OCI-LY3 (cell line): Measurements from ENCODE around the gene BRPF1.

Source experiments
- H2AFZ ChIP-seq: fragments of 200-600, 300-600 bp; shearing (Covaris generic); 2 replicates; pipeline ENCODE4 v1.6.0; 2014; ENCODE audit warnings: antibody characterized with exemption, low read depth, low read length
- H3K27ac ChIP-seq: fragments of 200-600, 300-600 bp; sonication (generic); 2 replicates; pipeline ENCODE4 v1.5.1; 2014; ENCODE audit warnings: mild to moderate bottlenecking, low read length, moderate library complexity, mixed read lengths
- H3K27me3 ChIP-seq: fragments of 200-600, 300-600 bp; sonication (generic); 2 replicates; pipeline ENCODE4 v1.6.1; 2014; ENCODE audit warnings: low read depth, low read length, mixed read lengths
- H3K36me3 ChIP-seq: fragments of 200-600, 300-600 bp; sonication (generic); replicated peaks from 2 replicates; pipeline ENCODE3; 2014; ENCODE audit warnings: low read depth, low read length, mixed read lengths
- H3K4me1 ChIP-seq: fragments of 300-600, 200-600 bp; sonication (generic); 2 replicates; pipeline ENCODE4 v1.6.1; 2014; ENCODE audit warnings: low read length, mixed read lengths
- H3K4me2 ChIP-seq: fragments of 200-600, 300-600 bp; sonication (generic); 2 replicates; pipeline ENCODE4 v1.6.1; 2014; ENCODE audit warnings: low read length, mixed read lengths
- H3K4me3 ChIP-seq: fragments of 300-600, 200-600 bp; sonication (generic); 2 replicates; pipeline ENCODE4 v1.5.1; 2014; ENCODE audit warnings: antibody characterized with exemption, mild to moderate bottlenecking, low read length, moderate library complexity
- H3K79me2 ChIP-seq: fragments of 300-600, 200-600 bp; shearing (Covaris generic); 2 replicates; pipeline ENCODE4 v1.6.1; 2014; ENCODE audit warnings: mild to moderate bottlenecking, low read length, mixed read lengths
- H3K9ac ChIP-seq: fragments of 300-600, 200-600 bp; shearing (Covaris generic); 2 replicates; pipeline ENCODE4 v1.6.0; 2014; ENCODE audit warnings: mild to moderate bottlenecking, low read length, moderate library complexity
- H3K9me3 ChIP-seq: fragments of 200-600, 300-600 bp; shearing (Covaris generic); 2 replicates; pipeline ENCODE4 v1.6.1; 2014; ENCODE audit warnings: low read length, mixed read lengths; ENCODE audit not compliant: insufficient read depth
- H4K20me1 ChIP-seq: fragments of 200-600, 300-600 bp; sonication (generic); 2 replicates; pipeline ENCODE4 v1.6.1; 2016; ENCODE audit warnings: low read length, mixed read lengths; ENCODE audit not compliant: insufficient read depth
- CTCF ChIP-seq: fragments of 200-600, 300-600 bp; sonication (generic); IDR thresholded peaks from 2 replicates; pipeline ENCODE4 v1.5.1; 2014; ENCODE audit warnings: antibody characterized with exemption, low read length, low read depth
- EZH2phosphoT487 ChIP-seq: fragments of 200-600 bp; shearing (Covaris generic); IDR thresholded peaks from 2 replicates; pipeline ENCODE4 v1.6.1; 2018; ENCODE audit warnings: antibody characterized with exemption, mixed run types, low read depth

Gene BRPF1

GRCh38 chr3:9686050-9686550, 45.4 kb upstream of the BRPF1 start:
- Histone ChIP-seq H2AFZ (no peak overlapping the region), H3K4me3 (no peak overlapping the region), H3K27me3 (no peaks in the 10 kb centered on the region), H3K27ac (no peak overlapping the region), H3K4me1 (peaks cover 7% of the 10 kb centered on the region), H3K36me3 (peaks cover 90% of the 10 kb centered on the region), H3K9ac (no peak overlapping the region), H3K79me2 (no peaks in the 10 kb centered on the region), H4K20me1 (no peaks in the 10 kb centered on the region), H3K4me2 (no peak overlapping the region), H3K9me3 (no peaks in the 10 kb centered on the region)
- no peak for TF ChIP-seq CTCF
- TF ChIP-seq EZH2phosphoT487 = no peak

- Histone ChIP-seq H3K4me1 (peaks cover 10% of the 10 kb centered on the region), H3K4me2 (no peak overlapping the region), H3K27ac (no peak overlapping the region), H3K27me3 (no peaks in the 10 kb centered on the region), H3K79me2 (no peaks in the 10 kb centered on the region), H4K20me1 (no peaks in the 10 kb centered on the region), H3K9ac (no peak overlapping the region), H2AFZ (no peak overlapping the region), H3K4me3 (no peak overlapping the region), H3K36me3 (peaks cover 87% of the 10 kb centered on the region), H3K9me3 (no peaks in the 10 kb centered on the region)
- TF ChIP-seq CTCF (no peak), EZH2phosphoT487 (no peak)
Observed at GRCh38 chr3:9686703-9687102, 44.8 kb upstream of the BRPF1 start.

GRCh38 chr3:9687514-9687913, 44.0 kb upstream of the BRPF1 start:
- no peak overlapping the region for H3K27ac ChIP-seq
- H4K20me1 ChIP-seq = no peaks in the 10 kb centered on the region
- peaks cover 10% of the 10 kb centered on the region for H3K4me1 ChIP-seq
- no peaks in the 10 kb centered on the region for H3K27me3 ChIP-seq
- H3K9me3 ChIP-seq = no peaks in the 10 kb centered on the region
- no peak overlapping the region for H3K9ac ChIP-seq
- no peak overlapping the region for H3K4me2 ChIP-seq
- no peak overlapping the region for H3K4me3 ChIP-seq
- H3K79me2 ChIP-seq = no peaks in the 10 kb centered on the region
- no peak overlapping the region for H2AFZ ChIP-seq
- TF ChIP-seq CTCF (no peak), EZH2phosphoT487 (no peak)
- H3K36me3 ChIP-seq = peaks cover 84% of the 10 kb centered on the region

GRCh38 chr3:9688961-9689360, 42.6 kb upstream of the BRPF1 start:
- no peak overlapping the region for H3K4me3 ChIP-seq
- H4K20me1 ChIP-seq = no peaks in the 10 kb centered on the region
- H2AFZ ChIP-seq = no peak overlapping the region
- no peak for TF ChIP-seq CTCF
- no peak for TF ChIP-seq EZH2phosphoT487
- no peaks in the 10 kb centered on the region for H3K9me3 ChIP-seq
- no peak overlapping the region for H3K27ac ChIP-seq
- peaks cover 10% of the 10 kb centered on the region for H3K4me1 ChIP-seq
- H3K27me3 ChIP-seq = no peaks in the 10 kb centered on the region
- no peak overlapping the region for H3K9ac ChIP-seq
- no peaks in the 10 kb centered on the region for H3K79me2 ChIP-seq
- H3K4me2 ChIP-seq = no peak overlapping the region
- H3K36me3 ChIP-seq = peaks cover 85% of the 10 kb centered on the region
